ENCODE results near the gene ARHGAP23. TPM values are rescaled to one million over a fixed set of nuclear protein-coding genes. Genes with fewer than 3 reads are reported as not detected.

Gene ARHGAP23
- total RNA-seq, 1 donor from 2014 or later: 154 TPM

GRCh38 chr17:38418693-38419507 is 9.4 kb upstream of the ARHGAP23 start:
- DNase-seq (ENCODE audit: low spot score) (no peak), ATAC-seq (no peak)
- intact Hi-C loops (cut with DNase I): no loop called here

- DNase-seq (ENCODE audit: low spot score) (no peak), ATAC-seq (no peak)
- intact Hi-C loops (cut with DNase I): no loop called here
Observed at GRCh38 chr17:38419508-38419981, 8.7 kb upstream of the ARHGAP23 start.

GRCh38 chr17:38420518-38420917 is 7.7 kb upstream of the ARHGAP23 start:
- no peak for DNase-seq (ENCODE audit: low spot score)
- no peak for ATAC-seq
- intact Hi-C loops (cut with DNase I): no loop called here

- DNase-seq (ENCODE audit: low spot score) (no peak), ATAC-seq (peak; percentile 7)
- intact Hi-C loops (cut with DNase I): no loop called here
Observed at GRCh38 chr17:38421171-38421841, 7.0 kb upstream of the ARHGAP23 start.

- ATAC-seq (no peak), DNase-seq (ENCODE audit: low spot score) (no peak)
- intact Hi-C loops (cut with DNase I): no loop called here
Observed at GRCh38 chr17:38421871-38422827, 6.1 kb upstream of the ARHGAP23 start.

- ATAC-seq (no peak), DNase-seq (ENCODE audit: low spot score) (no peak)
- intact Hi-C loops (cut with DNase I): no loop called here
Observed at GRCh38 chr17:38424297-38424972, 3.8 kb upstream of the ARHGAP23 start.

GRCh38 chr17:38425031-38425430 is 3.2 kb upstream of the ARHGAP23 start:
- DNase-seq (ENCODE audit: low spot score): no peak
- ATAC-seq: no peak
- intact Hi-C loops (cut with DNase I): no loop called here

- intact Hi-C loops (cut with DNase I): no loop called here
- ATAC-seq: no peak
- no peak for DNase-seq (ENCODE audit: low spot score)
Observed at GRCh38 chr17:38425744-38426143, 2.5 kb upstream of the ARHGAP23 start.

GRCh38 chr17:38426441-38426840 is 1.8 kb upstream of the ARHGAP23 start:
- intact Hi-C loops (cut with DNase I): no loop called here
- ATAC-seq (no peak), DNase-seq (ENCODE audit: low spot score) (no peak)

GRCh38 chr17:38427160-38427949 is 909 bp upstream of the ARHGAP23 start:
- intact Hi-C loops (cut with DNase I): no loop called here
- ATAC-seq: no peak
- no peak for DNase-seq (ENCODE audit: low spot score)

- intact Hi-C loops (cut with DNase I): no loop called here
- DNase-seq (ENCODE audit: low spot score): peak; percentile 80
- peak; percentile 60 for ATAC-seq
Observed at GRCh38 chr17:38428643-38429371, 543 bp downstream of the ARHGAP23 start.

- intact Hi-C loops (cut with DNase I): no loop called here
- DNase-seq (ENCODE audit: low spot score): no peak
- ATAC-seq: peak; percentile 1
Observed at GRCh38 chr17:38429476-38430100, 1.3 kb downstream of the ARHGAP23 start.

GRCh38 chr17:38430316-38430715 is 2.1 kb downstream of the ARHGAP23 start:
- no peak for DNase-seq (ENCODE audit: low spot score)
- no peak for ATAC-seq
- intact Hi-C loops (cut with DNase I): no loop called here

GRCh38 chr17:38430822-38431221 is 2.6 kb downstream of the ARHGAP23 start:
- ATAC-seq: no peak
- intact Hi-C loops (cut with DNase I): no loop called here
- no peak for DNase-seq (ENCODE audit: low spot score)

GRCh38 chr17:38431346-38432145 is 3.3 kb downstream of the ARHGAP23 start:
- intact Hi-C loops (cut with DNase I): no loop called here
- no peak for DNase-seq (ENCODE audit: low spot score)
- no peak for ATAC-seq

GRCh38 chr17:38434178-38434665 is 6.0 kb downstream of the ARHGAP23 start:
- intact Hi-C loops (cut with DNase I): no loop called here
- DNase-seq (ENCODE audit: low spot score): peak; percentile 85
- peak; percentile 70 for ATAC-seq
